ENCODE results near the gene CLINT1.

The CLINT1 gene

DNA sequence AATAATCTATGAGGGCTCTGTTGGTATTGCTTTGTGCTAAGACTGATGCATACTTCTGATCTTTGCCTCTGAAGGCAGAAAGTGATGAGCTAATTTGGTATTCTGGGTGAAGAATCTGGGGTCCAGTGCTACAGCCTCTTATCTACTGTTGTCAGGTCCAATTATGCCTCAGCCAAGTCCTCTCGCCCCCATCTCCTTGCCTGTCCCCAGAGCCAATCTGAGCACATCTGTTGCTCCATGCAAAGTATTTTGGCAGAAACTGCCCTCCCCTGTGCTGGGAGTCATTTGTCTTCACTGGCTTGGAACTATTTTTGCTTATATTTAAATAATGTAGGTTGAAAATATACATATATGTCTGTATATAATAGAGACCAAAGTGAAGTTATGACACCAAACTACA, 92.0 kb downstream of the CLINT1 start:
- H3K4me2 ChIP-seq = no peak overlapping the region
- H3K4me3 ChIP-seq = no peak overlapping the region
- H3K36me3 ChIP-seq = no peaks in the 10 kb centered on the region
- no peaks in the 10 kb centered on the region for H3K27me3 ChIP-seq
- no peak for TF ChIP-seq Cebpa-rat (IDR thresholded peaks at IDR 0.05)
- H3K27ac ChIP-seq = no peak overlapping the region
- H3K9ac ChIP-seq = no peak overlapping the region
- H3K4me1 ChIP-seq = 0 out of 2 replicates have a peak, but pooled peaks cover 5% of the 10 kb centered on the region
- H3K9me3 ChIP-seq = peaks cover 9% of the 10 kb centered on the region; the same call in 1 of the 2 replicates
- H4K20me1 ChIP-seq = no peaks in the 10 kb centered on the region

DNA sequence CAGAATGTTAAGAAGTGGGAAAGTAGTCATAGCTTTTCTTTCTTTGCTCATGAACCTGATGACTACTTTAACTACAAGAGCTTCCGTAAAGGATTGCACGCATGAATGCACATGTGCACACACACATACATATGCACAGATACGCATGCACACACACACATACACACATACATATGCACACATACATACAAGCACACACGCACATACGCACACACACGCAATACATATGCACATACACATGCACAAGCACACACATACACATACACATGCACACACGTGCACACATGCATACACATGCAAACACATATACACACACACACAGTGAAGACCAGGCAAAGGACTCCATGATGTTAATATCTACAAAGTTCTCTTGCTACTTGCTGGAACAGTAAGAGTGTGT, 92.5 kb downstream of the CLINT1 start:
- Histone ChIP-seq H4K20me1 (no peaks in the 10 kb centered on the region), H3K9me3 (peaks cover 9% of the 10 kb centered on the region; the same call in 1 of the 2 replicates), H3K9ac (no peak overlapping the region)

DNA sequence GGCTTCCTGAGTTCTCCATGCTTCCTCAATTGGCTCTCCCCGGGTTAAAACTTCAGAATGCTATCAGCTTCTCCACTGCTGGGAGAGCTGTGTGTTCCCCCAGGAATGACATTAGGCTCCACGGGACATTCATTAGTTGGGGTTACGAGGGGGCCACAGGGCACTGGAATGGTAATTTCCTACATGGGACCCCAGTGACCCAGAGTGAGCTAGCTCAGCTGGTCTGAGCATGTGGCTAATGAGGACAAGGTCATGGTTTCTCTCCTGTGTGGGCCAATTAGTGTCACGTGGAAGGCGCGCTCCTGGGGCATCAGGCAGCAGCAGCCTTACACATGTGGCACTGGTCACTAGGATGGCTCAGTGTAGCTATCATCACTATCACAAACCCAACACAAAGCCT, 94.4 kb downstream of the CLINT1 start:
- Histone ChIP-seq H3K4me3 (no peak overlapping the region), H3K36me3 (no peaks in the 10 kb centered on the region)
- no peak for TF ChIP-seq Cebpa-rat (IDR thresholded peaks at IDR 0.05)

More for the DNA sequence above, 92.5 kb downstream of the CLINT1 start:
- H3K4me3 ChIP-seq = no peak overlapping the region
- H3K4me1 ChIP-seq = 0 out of 2 replicates have a peak, but pooled peaks cover 10% of the 10 kb centered on the region
- no peaks in the 10 kb centered on the region for H3K27me3 ChIP-seq
- H3K4me2 ChIP-seq = no peak overlapping the region
- H3K27ac ChIP-seq = no peak overlapping the region
- no peaks in the 10 kb centered on the region for H3K36me3 ChIP-seq
- TF ChIP-seq Cebpa-rat (IDR thresholded peaks at IDR 0.05) = no peak

GRCh38 chr5:157761690-157762621, 97.0 kb downstream of the CLINT1 start:
- Histone ChIP-seq H3K4me2 (no peak overlapping the region), H3K36me3 (no peaks in the 10 kb centered on the region), H3K9ac (no peak overlapping the region), H3K4me3 (no peak overlapping the region), H3K9me3 (no peaks in the 10 kb centered on the region), H3K27ac (no peak overlapping the region), H3K4me1 (peaks cover 30% of the 10 kb centered on the region), H4K20me1 (no peaks in the 10 kb centered on the region), H3K27me3 (no peaks in the 10 kb centered on the region)
- no peak for TF ChIP-seq Cebpa-rat (IDR thresholded peaks at IDR 0.05)

More for the DNA sequence above, 94.4 kb downstream of the CLINT1 start:
- H4K20me1 ChIP-seq = no peaks in the 10 kb centered on the region
- H3K27ac ChIP-seq = no peak overlapping the region
- no peaks in the 10 kb centered on the region for H3K9me3 ChIP-seq
- H3K4me2 ChIP-seq = no peak overlapping the region
- no peaks in the 10 kb centered on the region for H3K27me3 ChIP-seq
- H3K9ac ChIP-seq = no peak overlapping the region
- H3K4me1 ChIP-seq = peaks cover 16% of the 10 kb centered on the region

- no peak overlapping the region for H3K4me3 ChIP-seq
- peaks cover 30% of the 10 kb centered on the region for H3K4me1 ChIP-seq
Measured at GRCh38 chr5:157758706-157759105, 100.2 kb downstream of the CLINT1 start.

DNA sequence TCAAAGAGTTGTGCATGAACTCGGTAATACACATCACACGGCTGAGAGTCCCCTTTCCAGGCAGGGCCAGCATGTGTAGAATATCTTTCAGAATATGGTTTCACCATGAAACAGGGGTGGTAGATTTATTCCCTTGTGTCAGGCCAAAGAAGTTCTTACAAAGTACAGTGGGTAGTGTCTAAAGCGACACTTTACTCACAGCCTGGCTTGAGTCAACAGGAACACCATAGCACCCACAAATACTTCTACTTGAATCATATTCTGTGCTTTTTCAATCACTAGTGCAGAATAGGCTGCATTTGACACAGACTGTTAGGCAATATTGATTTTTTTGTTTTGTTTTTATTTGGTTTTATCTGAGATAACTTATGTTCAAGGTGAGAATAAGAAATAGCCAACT, 102.8 kb downstream of the CLINT1 start:
- Histone ChIP-seq H3K27ac (no peak overlapping the region), H3K9me3 (no peaks in the 10 kb centered on the region), H3K36me3 (peaks cover 54% of the 10 kb centered on the region), H3K9ac (no peak overlapping the region), H3K4me2 (no peak overlapping the region), H3K27me3 (no peaks in the 10 kb centered on the region), H4K20me1 (no peaks in the 10 kb centered on the region), H3K4me1 (peaks cover 19% of the 10 kb centered on the region), H3K4me3 (no peak overlapping the region)
- no peak for TF ChIP-seq Cebpa-rat (IDR thresholded peaks at IDR 0.05)

More at GRCh38 chr5:157758706-157759105, 100.2 kb downstream of the CLINT1 start:
- Histone ChIP-seq H3K36me3 (peaks cover 30% of the 10 kb centered on the region), H3K27me3 (no peaks in the 10 kb centered on the region), H3K9me3 (no peaks in the 10 kb centered on the region), H3K9ac (no peak overlapping the region), H3K27ac (no peak overlapping the region), H4K20me1 (no peaks in the 10 kb centered on the region), H3K4me2 (peak overlapping the region; percentile 52)
- no peak for TF ChIP-seq Cebpa-rat (IDR thresholded peaks at IDR 0.05)

GRCh38 chr5:157750320-157750719, 108.6 kb downstream of the CLINT1 start:
- no peak overlapping the region for H3K4me3 ChIP-seq
- no peaks in the 10 kb centered on the region for H4K20me1 ChIP-seq
- peaks cover 3% of the 10 kb centered on the region; the same call in 1 of the 2 replicates for H3K4me1 ChIP-seq
- TF ChIP-seq Cebpa-rat (IDR thresholded peaks at IDR 0.05) = no peak
- no peaks in the 10 kb centered on the region for H3K9me3 ChIP-seq
- peaks cover under 1% of the 10 kb centered on the region; the same call in 1 of the 2 replicates for H3K27me3 ChIP-seq
- no peak overlapping the region for H3K4me2 ChIP-seq
- H3K27ac ChIP-seq = no peak overlapping the region
- H3K9ac ChIP-seq = no peak overlapping the region
- peaks cover 39% of the 10 kb centered on the region for H3K36me3 ChIP-seq

DNA sequence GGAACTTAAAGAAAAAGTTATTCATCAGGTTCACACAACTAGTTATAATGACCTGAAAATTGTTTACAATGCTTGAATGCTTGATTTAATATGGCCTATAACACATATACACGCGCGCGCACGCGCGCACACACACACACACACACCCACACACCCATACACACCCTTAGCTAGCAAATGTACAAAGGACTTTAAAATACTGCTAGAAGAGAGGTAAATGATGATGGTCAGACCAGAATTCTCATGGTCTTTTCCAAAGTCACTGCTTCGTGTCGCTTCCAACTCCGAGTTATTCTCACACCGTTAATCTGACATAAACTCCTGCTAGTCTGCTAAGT, 109.5 kb downstream of the CLINT1 start:
- no peaks in the 10 kb centered on the region for H4K20me1 ChIP-seq
- H3K9me3 ChIP-seq = no peaks in the 10 kb centered on the region
- H3K4me2 ChIP-seq = no peak overlapping the region
- no peak overlapping the region for H3K27ac ChIP-seq
- peaks cover 30% of the 10 kb centered on the region for H3K36me3 ChIP-seq
- H3K9ac ChIP-seq = no peak overlapping the region
- peaks cover 12% of the 10 kb centered on the region for H3K4me1 ChIP-seq
- H3K27me3 ChIP-seq = peaks cover 7% of the 10 kb centered on the region; the same call in 1 of the 2 replicates
- no peak overlapping the region for H3K4me3 ChIP-seq
- TF ChIP-seq Cebpa-rat (IDR thresholded peaks at IDR 0.05) = no peak

- no peaks in the 10 kb centered on the region for H3K9me3 ChIP-seq
- no peak overlapping the region for H3K4me2 ChIP-seq
- peaks cover 16% of the 10 kb centered on the region for H3K4me1 ChIP-seq
- peaks cover 26% of the 10 kb centered on the region for H3K36me3 ChIP-seq
- peaks cover 7% of the 10 kb centered on the region; the same call in 1 of the 2 replicates for H3K27me3 ChIP-seq
- no peak overlapping the region for H3K4me3 ChIP-seq
- H3K27ac ChIP-seq = no peak overlapping the region
- no peak for TF ChIP-seq Cebpa-rat (IDR thresholded peaks at IDR 0.05)
- H3K9ac ChIP-seq = no peak overlapping the region
- no peaks in the 10 kb centered on the region for H4K20me1 ChIP-seq
Measured at GRCh38 chr5:157748760-157749461, 110.0 kb downstream of the CLINT1 start.
